ENCODE results near the gene ADGRF4.

ADGRF4 gene

DNA sequence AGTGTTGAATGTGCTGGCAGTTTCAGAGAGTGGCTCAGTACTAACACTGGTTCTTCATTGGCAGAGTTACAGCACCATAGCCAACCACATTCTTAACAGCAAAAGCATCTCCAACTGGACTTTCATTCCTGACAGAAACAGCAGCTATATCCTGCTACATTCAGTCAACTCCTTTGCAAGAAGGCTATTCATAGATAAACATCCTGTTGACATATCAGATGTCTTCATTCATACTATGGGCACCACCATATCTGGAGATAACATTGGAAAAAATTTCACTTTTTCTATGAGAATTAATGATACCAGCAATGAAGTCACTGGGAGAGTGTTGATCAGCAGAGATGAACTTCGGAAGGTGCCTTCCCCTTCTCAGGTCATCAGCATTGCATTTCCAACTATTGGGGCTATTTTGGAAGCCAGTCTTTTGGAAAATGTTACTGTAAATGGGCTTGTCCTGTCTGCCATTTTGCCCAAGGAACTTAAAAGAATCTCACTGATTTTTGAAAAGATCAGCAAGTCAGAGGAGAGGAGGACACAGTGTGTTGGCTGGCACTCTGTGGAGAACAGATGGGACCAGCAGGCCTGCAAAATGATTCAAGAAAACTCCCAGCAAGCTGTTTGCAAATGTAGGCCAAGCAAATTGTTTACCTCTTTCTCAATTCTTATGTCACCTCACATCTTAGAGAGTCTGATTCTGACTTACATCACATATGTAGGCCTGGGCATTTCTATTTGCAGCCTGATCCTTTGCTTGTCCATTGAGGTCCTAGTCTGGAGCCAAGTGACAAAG is 17.0 kb upstream of the ADGRF4 start:
- DNase-seq (ENCODE audit: low read depth in 2 of 2, low spot score in 1 of 2) = no peak

DNA sequence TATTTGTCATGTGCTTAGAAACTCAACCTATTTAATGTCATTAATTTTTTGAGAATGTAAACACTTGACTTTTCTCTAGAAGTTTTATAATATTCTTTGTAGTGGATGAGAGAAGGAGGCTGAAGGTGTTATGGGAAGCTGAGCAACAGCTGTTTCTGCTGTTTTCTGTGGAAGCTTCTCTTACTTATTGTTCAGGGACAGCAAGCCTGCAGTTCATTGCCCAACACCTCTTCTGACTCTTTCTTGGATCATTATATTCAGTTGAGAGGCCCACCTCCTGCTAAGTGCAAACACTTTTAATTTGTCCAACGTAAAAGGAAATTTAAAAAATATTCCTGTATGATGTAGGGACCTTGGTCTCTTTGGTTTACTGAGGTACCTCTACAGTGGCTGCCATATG is 12.0 kb upstream of the ADGRF4 start:
- no peak for DNase-seq (ENCODE audit: low read depth in 2 of 2, low spot score in 1 of 2)

DNA sequence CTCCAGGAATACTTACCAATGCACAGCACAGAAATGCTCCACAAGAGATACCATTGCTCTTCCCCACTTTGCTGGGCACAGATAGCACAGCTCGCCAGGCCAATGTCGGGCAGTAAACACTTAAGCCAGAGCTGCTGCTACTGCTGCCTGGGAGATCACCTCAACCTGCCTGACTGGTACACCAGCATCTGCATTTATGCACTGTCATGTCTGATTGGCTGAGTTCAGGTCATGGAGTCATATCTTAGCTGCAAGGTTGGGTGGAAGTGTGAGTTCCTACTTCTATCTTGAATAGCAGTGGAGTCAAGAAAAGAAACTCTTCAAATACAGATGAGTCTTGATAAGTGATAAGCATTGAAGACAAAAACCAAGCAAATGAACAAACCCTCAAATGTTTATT is 10.9 kb upstream of the ADGRF4 start:
- DNase-seq (ENCODE audit: low read depth in 2 of 2, low spot score in 1 of 2) = no peak

DNA sequence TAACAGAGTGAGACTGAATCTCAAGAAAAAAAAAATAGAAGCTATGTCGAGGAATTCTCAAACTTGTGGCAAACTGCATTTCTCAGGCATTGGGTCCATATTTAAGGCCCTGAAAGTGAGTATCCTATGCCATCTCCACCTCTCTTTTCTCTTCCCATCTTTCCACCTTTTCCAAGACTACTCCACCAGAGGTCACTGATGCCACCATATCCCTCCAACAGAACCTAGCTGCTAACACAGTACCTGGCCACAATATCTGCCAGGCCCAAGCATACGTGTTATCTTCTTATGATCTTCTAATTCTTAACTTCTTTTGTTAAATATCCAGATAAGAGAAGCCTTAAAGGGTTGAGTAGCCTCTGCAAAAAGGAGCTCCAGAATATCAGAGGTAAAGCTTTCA is 8.2 kb upstream of the ADGRF4 start:
- DNase-seq (ENCODE audit: low read depth in 2 of 2, low spot score in 1 of 2) = no peak

DNA sequence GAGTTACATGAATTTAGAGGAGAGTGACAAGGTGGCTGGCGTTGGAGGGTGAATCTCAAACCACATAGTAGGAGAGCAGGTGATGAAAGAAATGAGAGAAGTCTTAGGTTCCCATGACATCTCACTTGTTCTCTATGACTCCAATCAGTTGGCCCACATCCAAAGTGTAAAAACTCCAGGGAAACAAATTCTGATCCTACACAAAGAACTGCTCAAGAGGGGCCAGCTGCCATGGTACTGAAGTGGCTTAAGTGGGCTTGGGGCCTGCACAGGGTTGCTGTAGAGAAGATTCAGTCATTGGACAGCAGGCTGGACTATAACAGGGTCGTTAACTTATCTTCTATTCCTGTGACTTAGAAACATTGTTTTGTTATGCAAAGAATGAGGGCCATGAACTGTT is 7.6 kb upstream of the ADGRF4 start:
- no peak for DNase-seq (ENCODE audit: low read depth in 2 of 2, low spot score in 1 of 2)

DNA sequence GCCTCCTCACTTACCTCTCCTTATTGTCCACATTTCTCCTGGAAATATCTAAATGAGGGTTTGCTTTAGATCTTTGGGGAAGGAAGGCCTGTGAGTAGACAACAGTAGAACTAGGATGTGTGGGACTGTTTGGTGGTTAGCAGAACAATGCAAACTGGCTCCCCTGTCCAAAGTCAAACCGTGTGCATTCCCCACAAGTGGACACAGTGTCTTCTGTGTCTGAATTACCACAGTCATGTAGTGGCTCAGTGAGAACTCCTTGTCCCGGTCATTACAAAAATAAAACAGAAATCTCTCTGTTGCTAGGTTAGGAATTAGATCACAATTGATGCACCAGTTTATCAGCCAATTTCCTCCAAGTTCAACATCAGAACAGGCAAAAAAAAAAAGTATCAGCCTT is 455 bp upstream of the ADGRF4 start:
- DNase-seq (ENCODE audit: low read depth in 2 of 2, low spot score in 1 of 2) = no peak

DNA sequence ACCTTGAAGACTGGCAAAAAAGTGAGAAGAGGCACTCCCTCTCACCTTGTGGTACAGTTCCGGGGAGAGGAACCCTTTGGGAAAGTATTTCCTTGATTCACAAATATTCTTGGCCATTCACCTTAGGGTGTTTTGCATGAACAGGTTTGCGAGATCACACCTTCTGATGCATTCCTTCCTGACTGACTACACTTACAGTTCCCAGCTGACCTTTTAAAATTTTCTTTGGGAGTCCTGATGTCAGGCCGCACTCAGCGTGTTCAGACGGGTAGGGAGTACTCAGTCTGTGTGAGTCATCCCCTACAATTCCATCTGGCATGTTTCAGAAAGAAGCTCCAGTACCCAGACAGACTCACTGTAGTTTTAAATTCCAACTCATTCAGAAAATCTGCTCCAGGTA is 1.7 kb downstream of the ADGRF4 start:
- no peak for DNase-seq (ENCODE audit: low read depth in 2 of 2, low spot score in 1 of 2)

DNA sequence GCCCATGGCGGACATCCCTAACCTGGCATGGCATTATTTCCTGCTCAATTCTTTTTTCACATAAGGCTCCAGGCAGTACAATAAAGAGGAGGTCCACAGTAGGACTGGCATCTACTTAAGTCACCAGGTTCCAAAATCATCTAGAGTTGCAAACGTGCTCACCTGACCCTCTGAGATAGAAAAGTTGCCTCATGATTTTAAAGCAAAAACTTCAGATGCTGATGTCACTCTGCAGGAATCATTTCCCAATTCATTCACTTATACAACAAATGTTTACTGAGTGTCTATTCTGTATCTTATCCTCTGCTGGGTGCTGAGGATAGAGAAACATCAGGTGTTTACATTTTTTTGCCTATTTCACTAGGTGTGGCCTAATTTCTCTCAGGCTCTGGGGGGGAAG is 2.2 kb downstream of the ADGRF4 start:
- no peak for DNase-seq (ENCODE audit: low read depth in 2 of 2, low spot score in 1 of 2)

DNA sequence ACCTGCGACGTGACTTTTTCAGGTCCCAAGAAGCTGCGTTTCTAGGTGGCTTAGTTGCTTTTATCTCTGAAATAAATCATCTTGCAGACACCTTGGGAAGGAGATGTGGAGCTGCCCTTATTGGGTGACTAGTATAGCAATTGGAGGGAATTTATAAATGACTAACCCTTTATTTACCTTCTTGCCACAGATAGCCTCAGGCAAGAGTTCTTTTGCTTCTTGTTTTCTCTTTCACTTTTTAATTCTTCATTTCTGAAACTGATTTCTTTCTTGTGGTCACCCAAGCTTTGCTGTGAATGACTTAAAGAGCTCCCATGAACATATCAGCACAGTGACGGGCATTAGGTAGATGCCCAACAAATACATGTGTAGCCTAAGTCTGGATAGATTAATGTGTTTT is 3.0 kb downstream of the ADGRF4 start:
- no peak for DNase-seq (ENCODE audit: low read depth in 2 of 2, low spot score in 1 of 2)

DNA sequence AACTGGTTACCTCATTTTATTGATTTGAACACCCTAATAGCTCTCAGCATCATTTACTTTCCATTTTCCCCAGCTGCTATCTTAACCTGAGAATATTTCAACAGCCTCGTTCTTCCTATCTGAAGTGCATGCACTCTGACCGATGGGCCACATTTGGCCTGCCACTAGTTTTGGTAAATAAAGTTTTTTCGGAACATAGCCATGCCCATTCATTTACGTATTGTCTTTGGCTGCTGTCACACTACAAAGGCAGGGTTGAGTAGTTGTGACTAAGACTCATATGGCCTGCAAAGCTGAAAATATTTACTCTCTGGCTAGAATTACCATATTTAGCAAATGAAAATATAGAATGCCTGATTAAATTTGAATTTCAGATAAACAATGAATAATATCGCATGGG is 10.8 kb downstream of the ADGRF4 start:
- no peak for DNase-seq (ENCODE audit: low read depth in 2 of 2, low spot score in 1 of 2)

DNA sequence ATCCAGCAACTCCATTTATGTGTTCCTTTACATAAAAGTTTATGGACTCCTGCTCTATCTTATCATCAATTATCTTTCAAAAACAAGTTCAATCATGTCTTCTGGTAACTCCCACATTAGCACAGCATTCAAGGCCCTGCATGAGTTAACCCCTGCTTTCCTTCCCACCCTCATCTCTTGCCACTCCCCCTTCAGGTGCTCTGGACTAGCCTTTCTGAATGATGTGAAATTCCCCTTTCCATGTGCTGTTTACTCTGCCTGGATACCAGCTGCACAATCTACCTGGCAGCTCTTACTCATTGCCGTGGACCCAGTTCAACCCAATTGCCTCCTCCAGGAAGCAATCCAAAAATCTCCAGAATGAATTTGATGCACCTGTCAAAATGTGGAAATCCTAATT is 11.9 kb downstream of the ADGRF4 start:
- DNase-seq (ENCODE audit: low read depth in 2 of 2, low spot score in 1 of 2) = no peak

DNA sequence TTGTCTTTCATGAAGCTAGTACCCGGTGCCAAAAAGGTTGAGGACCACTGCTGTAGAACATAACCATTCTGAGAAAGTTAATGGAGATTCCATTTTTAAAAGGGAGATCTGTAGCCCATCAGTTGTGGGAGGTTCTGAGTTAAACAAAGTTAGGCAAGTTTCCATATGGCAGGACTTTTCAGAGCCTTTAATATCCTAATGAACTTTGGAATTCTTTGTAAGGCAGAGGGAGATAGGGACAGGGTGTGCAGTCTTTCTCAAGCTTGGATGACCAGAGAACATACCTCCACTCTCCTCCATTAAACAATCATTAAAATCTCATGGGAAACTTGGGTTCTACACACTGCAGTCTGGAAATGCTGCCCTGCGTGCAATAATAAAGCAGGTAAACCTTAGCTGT is 14.8 kb downstream of the ADGRF4 start:
- no peak for DNase-seq (ENCODE audit: low read depth in 2 of 2, low spot score in 1 of 2)

DNA sequence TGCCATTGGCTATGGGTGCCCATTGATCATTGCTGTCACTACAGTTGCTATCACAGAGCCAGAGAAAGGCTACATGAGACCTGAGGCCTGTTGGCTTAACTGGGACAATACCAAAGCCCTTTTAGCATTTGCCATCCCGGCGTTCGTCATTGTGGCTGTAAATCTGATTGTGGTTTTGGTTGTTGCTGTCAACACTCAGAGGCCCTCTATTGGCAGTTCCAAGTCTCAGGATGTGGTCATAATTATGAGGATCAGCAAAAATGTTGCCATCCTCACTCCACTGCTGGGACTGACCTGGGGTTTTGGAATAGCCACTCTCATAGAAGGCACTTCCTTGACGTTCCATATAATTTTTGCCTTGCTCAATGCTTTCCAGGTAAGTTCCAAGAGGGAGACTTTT is 16.4 kb downstream of the ADGRF4 start:
- no peak for DNase-seq (ENCODE audit: low read depth in 2 of 2, low spot score in 1 of 2)

DNA sequence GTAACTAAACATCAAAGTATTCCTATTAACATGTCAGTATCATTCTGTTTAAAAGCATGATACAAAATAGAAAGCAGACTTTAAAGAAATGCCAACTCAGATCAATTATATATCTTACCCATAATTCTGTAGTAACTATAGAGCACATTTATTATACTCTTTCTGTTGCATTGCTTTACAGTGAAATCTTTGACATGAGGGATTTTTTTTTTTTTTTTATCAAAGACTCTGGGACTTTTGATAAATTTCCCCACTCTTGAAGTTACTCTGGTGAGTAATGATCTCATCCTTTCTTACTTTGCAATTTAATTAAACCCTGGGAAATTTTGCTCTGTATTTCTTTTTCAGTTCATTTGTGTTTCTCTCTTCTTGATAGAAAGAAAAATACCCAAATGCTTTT is 17.4 kb downstream of the ADGRF4 start:
- no peak for DNase-seq (ENCODE audit: low read depth in 2 of 2, low spot score in 1 of 2)

DNA sequence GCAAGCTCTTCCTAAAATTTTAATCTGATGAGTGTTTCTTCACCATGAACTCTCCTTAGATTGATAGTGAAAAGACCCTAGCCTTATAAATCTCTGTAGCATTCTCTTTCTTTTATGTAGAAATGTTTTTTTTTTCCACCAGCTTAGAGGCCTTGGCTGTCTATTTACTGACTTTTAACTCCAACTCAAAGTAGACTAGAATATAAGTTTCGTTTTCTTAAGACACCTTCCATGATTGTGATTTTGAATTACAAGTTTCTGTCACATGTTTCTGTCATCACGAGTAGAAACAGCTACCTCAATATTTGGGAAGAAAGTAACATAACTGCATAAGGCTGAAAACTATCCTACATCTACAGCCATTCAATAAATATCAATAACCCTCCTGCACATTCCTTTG is 17.8 kb downstream of the ADGRF4 start:
- DNase-seq (ENCODE audit: low read depth in 2 of 2, low spot score in 1 of 2) = no peak

DNA sequence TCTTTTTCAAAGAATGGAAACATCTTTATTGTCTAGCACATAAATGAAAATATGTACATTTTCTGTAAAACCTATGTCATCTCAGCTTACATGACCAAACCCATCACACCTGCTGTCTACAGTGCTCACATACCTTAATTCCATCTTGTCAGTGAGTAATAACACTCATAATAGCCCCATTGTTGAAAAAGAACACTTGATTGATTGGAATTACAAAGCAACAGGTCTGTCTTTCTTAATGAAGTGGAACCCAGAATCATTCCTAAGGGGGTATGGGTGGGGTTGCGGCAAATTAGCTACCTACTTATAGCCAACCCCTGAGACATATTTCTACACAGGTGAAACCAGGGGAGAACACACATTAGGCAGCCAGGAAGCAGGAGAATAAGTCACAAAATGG is 20.2 kb downstream of the ADGRF4 start:
- no peak for DNase-seq (ENCODE audit: low read depth in 2 of 2, low spot score in 1 of 2)

DNA sequence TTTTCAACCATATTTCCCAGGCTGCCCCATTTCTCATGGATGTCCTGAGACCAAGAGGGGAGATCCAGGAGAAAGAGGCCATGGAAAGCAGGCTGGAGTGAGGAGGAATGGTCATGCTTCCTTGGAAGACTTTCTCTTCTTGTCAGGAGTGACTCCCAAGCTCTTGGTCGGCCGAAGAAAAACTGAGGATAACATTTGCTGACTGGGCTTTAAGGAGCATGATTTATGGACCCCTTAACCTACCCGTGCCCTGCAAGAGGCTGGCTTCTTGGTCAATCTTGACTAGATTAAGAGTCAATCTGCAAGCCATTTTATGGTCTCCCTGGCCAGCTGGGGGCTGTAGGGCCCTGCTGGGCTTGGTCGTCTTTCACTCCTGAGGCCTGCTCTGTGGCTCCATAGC is 22.8 kb downstream of the ADGRF4 start:
- no peak for DNase-seq (ENCODE audit: low read depth in 2 of 2, low spot score in 1 of 2)

DNA sequence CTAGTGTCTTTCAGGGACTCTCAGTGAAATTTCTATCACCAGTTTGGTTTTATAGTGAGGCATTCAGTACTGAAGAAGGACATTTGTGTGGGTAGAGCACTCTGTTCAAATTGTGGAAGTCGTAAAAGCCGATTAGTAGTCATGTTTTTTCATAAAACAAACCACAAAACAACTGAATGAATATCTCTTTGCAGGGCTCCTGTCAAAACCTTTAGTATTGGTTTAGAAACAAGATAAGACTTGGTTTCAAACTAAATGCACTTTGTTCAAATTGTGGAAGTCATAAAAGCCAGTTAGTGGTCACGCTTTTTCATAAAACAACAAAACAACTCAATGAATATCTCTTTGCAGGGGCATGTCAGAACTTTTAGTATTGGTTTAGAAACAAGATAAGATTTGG is 23.8 kb downstream of the ADGRF4 start:
- DNase-seq (ENCODE audit: low read depth in 2 of 2, low spot score in 1 of 2) = no peak

DNA sequence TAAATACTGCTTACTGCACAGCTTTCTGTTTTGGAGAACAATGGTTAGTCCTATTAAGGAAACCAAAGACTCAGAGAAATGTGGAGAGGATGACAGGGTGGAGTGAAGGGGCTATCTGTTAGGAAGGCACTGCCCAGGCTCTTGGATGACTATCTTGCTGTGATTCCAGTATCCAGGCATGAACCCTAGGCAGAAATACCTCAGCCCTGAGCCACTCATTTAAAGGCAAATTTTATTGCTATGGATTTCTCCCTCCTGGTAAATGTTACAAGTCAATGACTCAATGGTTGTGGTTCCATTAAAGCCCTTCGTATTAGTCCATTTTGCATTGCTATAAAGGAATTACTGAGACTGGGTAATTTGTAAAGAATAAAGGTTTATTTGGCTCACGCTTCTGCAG is 25.9 kb downstream of the ADGRF4 start:
- no peak for DNase-seq (ENCODE audit: low read depth in 2 of 2, low spot score in 1 of 2)

DNA sequence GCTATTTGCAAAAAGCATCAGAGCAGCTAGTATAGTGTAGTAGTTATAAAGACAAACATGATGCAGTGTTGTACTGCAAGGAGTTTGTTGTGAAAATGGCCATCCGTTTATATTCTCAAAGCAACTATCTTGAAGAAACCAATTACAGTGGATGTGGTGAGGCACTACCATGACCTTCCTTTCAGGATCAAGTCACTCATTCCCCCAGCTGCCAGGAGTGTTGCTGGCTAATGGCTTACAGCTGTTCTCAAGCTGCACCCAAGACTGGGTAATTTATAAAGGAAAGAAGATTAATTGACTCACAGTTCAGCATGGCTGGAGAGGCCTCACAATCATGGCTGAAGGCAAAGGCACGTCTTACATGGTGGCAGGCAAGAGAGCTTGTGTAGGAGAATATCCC is 29.0 kb downstream of the ADGRF4 start:
- DNase-seq (ENCODE audit: low read depth in 2 of 2, low spot score in 1 of 2) = no peak

DNA sequence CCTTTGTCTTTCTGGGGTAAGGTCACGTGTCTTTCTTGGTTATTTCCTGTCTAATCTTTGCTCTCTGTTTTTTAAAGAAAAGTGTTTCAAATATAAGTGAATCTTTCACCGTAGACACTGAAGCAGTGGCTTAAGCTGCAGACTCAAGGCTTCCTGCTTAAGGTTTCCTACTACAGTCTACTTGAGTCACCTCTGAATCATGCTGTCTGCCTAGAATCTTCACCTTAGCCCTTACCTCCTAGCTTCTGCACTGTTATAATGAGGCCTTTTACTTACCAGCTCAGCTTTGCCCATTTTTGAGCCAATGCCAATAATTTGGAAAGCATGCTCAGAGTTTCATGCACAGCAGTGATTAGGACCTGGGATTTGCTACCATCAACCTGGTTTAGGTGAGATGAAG is 30.6 kb downstream of the ADGRF4 start:
- no peak for DNase-seq (ENCODE audit: low read depth in 2 of 2, low spot score in 1 of 2)

DNA sequence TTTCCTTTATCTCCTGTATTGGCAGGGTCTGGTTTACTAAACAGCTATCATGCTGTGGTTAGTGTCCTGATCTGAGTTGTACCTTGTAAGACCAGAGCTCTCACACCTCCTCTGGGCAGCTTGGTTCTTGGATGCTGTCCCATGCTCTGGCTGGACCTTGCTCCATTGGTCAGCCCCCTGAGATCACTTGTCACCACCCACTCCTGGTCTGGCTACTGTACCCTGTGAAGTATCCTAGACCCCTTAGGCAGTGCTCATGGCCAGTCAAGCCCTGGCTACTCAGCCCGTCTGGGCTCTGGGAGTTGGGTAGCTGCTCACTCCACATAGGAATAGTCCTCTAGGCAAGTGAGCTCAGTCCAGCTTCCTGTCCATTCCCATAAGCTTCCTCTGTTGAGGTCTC is 31.1 kb downstream of the ADGRF4 start:
- DNase-seq (ENCODE audit: low read depth in 2 of 2, low spot score in 1 of 2) = no peak

DNA sequence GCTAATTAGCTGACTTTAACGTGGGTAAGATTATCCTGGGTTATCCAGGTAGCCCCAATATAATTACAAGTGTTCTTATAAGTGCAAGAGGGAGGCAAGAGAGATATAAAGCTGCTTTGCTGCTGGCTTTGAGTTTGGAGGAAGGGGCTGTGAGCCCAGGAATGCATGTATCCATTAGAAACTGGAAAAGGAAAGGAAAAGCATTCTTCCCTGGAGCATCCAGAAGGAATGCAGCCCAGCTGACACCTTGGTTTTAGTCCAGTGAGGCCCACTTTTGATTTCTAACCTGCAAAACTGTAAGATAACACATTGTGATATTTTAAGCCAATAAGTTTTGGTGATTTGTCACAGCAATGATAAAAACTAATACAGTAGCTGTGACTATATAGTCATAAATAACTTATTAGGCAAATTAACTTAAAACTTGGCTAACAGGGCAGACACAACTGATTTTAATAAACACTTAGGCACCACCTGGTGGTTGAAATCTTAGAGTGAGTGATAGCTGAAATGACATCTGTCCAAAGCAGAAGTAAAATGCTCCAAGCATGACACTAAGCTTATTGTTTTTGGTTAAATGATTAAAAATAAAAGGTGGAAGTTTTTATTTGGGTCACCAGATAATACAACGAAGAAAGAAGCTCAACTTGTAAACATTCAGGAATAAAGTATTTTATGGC is 35.6 kb downstream of the ADGRF4 start:
- DNase-seq (ENCODE audit: low read depth in 2 of 2, low spot score in 1 of 2) = no peak
